MM.1S (cell line): ENCODE data around the gene ABCA10.

ENCODE experiments used
- EZH2 ChIP-seq: fragments of 300-600 bp; sonication (generic); optimal IDR thresholded peaks from 2 replicates; pipeline ENCODE3; 2017; ENCODE audit warnings: low read depth, mild to moderate bottlenecking, antibody characterized with exemption, low read length, mixed read lengths
- EZH2phosphoT487 ChIP-seq: fragments of 300-600 bp; sonication (generic); IDR thresholded peaks from 2 replicates; pipeline ENCODE4 v1.6.1; 2018; ENCODE audit warnings: antibody characterized with exemption, low read length
- TF ChIP-seq, protein P1 (sequence below): fragments of 300-600 bp; sonication (generic); IDR thresholded peaks from 2 replicates; pipeline ENCODE4 v1.5.1; 2016; ENCODE audit warnings: antibody characterized with exemption, low read length, mixed read lengths

DNA sequence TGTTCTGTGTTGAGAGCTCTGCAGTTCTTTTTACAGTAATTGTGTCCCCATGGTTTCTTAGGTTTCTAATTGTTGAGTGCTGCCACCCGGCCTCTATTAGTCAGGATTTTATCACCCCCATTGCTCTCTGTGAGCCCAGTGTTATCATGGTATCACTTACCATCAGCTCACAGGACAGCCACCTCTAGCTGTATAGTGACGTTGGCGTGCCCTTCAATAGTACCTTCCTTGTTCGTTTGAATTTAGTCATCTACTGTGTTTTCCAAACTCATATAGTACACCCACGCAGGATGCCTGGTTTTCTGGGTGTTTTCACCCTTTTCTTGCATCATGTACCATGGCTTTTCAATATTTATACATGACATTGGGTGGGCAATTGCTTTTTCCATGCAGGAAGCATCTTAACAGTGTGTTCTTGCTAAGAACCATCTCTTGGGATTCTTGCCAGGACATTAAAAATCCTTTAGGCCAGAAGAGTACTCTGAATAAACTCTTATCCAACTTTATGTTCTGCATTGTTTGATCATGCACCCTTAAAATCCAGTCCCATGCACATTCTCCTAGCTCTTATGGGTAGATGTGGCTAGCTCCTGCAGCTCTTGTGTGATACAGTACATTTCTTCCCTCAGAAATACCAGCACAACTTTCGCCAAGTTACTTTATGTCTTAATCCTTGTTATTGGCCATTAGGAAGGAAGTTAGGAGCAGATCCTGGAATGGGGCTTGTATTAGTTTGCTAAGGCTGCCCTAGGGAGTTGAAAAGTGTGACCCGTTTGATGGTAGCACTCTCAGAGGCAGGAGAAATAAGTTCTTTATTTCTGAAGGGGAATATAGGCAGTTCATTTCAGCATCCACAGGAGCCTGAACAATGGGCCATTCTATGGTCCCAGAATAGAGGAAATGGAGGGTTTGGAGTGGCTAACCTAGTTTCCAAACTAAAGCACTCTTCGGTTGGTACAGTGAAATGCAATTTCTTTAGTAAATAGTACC, 11.3 kb upstream of the ABCA10 start:
- TF ChIP-seq, protein P1, sequence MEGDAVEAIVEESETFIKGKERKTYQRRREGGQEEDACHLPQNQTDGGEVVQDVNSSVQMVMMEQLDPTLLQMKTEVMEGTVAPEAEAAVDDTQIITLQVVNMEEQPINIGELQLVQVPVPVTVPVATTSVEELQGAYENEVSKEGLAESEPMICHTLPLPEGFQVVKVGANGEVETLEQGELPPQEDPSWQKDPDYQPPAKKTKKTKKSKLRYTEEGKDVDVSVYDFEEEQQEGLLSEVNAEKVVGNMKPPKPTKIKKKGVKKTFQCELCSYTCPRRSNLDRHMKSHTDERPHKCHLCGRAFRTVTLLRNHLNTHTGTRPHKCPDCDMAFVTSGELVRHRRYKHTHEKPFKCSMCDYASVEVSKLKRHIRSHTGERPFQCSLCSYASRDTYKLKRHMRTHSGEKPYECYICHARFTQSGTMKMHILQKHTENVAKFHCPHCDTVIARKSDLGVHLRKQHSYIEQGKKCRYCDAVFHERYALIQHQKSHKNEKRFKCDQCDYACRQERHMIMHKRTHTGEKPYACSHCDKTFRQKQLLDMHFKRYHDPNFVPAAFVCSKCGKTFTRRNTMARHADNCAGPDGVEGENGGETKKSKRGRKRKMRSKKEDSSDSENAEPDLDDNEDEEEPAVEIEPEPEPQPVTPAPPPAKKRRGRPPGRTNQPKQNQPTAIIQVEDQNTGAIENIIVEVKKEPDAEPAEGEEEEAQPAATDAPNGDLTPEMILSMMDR: no peak
- TF ChIP-seq EZH2 (no peak), EZH2phosphoT487 (no peak)
